GM19025 (cell line): ENCODE results near the gene MIB2.
"Not testable (repeated sequence)": the region's sequence is repeated elsewhere in the genome, so short reads cannot be mapped to it uniquely, and the experiment has no call there.

ENCODE experiments used
- ATAC-seq: cut with Tn5 transposase; IDR thresholded peaks from one replicate; pipeline ENCODE4 v1.9.1; 2021; ENCODE audit warnings: mild to moderate bottlenecking, low read depth, moderate library complexity; ENCODE audit not compliant: unreplicated experiment

The MIB2 gene

GRCh38 chr1:1640711-1641461 lies 25.6 kb downstream of the MIB2 start:
- ATAC-seq: not testable (repeated sequence)

- ATAC-seq: not testable (repeated sequence)
These were observed 31.0 kb downstream of the MIB2 start for GRCh38 chr1:1646326-1646725.

GRCh38 chr1:1647567-1648241 lies 32.4 kb downstream of the MIB2 start:
- ATAC-seq: not testable (repeated sequence)

DNA sequence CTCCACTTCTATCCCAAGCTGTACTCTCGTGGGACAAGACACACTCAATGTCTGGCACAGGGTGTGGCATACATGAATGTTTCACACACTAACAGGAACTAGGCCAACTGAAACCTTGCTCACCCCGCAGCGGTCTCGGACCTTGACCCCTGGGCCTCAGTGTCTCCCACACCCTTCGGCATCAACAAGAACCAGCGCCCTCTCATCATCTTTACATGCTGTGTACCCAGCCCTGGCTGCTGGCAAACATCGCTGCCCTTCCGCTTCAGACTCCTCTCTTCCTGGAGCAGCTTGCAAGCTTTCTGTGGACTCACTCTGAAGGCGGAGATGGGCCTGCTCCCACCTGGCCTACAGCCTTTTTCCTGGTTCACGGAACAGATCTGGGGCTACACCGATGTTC lies 33.0 kb downstream of the MIB2 start:
- ATAC-seq: not testable (repeated sequence)

DNA sequence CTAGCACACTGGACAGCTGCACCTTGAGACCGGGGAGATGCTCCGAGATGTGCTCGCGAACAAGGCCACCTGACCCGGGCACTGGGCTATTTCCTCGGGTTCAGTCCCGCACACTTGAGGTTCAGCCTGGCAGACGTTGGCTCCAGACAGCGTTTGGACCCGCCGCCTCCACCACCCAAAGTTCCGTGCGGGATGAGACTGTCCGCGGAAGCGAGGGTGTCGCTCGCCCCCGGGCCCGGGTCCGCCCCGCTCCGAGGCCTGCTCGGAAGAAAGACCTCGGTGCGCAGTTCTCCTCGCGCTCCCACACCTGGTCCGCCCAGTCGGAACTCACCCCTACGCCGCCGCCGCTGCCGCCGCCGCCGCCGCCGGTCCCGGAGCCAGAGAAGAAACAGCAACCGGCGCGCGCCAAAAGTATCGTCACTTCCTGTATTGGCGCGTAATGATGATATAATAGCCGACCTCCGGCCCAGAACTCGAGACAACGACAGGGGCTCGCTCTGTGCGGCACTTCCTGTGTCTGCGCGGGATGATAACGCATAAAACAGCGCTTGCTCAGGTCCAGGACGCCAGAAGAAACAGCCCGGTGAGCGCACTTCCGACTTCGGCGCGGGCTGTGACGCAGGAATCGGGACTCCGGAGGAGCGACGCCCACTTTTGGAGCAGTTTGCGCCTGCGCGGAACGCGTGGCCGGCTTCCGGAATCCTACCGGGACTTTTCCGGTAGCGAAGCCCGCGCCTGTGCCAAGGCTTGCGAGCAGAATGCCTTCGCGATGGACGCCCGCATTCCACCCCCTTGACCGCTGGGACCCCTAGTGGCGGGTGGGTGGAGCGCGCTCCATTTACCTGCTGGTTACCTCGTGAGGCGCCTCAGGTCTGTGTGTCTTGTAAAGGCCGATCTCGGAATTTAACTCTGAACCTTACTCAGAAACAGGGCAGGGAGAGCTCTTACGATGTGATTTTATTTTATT lies 43.6 kb downstream of the MIB2 start, which contains the start of gene CDK11B:
Gene CDK11B, minus strand, starts transcription at position 422 of the 967 bp plus-strand sequence. CDS start 1,519 bp downstream, outside the sequence.
- peak; percentile 88 for ATAC-seq

GRCh38 chr1:1662392-1662791 lies 47.1 kb downstream of the MIB2 start:
- ATAC-seq: not testable (repeated sequence)

- ATAC-seq: not testable (repeated sequence)
These were observed 47.7 kb downstream of the MIB2 start for GRCh38 chr1:1662830-1663560.

- ATAC-seq: not testable (repeated sequence)
These were observed 49.0 kb downstream of the MIB2 start for GRCh38 chr1:1664318-1664717.

DNA sequence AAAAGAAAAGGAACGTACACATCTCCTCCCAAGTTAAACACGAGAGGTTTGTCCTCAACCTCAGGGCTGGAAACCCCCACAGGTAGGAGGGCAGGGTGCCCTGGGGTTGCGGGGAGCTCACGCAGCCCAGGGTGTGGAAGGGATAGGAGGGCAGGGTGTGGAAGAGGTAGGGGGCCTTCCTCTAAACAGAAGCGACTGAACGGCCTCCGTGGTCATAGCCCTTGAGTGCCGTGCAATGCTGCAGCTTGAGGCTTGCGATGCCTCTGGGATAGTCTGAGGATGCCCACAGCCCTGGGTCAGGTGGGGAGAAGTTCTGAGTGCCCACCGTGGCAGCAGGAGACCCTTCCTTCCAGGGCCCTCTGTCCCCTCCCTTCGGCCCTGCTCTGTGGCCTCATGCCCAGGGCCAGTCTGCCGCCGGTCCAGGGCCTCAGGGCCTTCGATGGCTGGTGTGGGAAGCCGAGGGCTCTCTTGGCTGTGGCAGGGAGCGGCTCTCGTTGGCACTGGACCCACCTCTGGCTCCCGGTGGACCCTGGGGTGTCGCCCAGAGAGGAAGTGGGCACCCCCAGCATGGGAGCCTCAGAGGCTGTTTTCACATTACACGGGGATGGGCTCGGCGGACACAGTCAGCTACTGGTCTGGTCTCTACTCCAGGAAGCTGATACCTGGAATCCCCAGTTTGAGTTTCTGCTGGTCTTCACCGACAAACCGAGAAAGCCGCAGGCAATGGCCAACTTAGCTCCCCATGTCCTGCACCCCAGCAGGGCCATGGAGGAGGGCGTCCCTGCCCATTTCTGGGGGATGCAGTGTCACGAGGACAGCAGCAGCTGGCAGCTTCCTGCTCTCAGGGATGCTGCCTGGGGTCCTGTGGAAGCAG lies 49.9 kb downstream of the MIB2 start:
- no peak for ATAC-seq

DNA sequence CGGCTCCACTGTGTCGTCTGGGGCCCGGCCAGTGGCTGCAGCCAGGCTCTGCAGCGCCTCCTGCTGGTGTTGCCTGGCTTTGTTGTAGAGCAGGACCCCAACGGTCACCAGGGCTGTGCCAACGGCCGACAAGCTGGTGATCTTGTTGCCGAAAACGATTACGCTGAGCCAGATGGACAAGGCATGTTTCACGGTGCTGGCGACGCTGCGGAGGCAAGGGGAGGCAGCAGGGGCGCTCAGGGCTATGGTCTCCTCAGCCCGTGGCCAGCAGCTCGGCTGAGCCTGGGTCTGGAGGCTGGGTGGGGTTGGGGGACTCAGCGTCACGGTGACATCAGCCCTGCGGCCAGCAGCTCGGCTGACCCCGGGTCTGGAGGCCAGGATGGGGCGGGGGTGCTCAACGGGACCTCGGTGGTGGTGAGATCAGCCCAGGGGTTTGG lies 50.5 kb downstream of the MIB2 start:
- no peak for ATAC-seq

- ATAC-seq: no peak
These were observed 51.2 kb downstream of the MIB2 start for GRCh38 chr1:1666526-1666925.

- no peak for ATAC-seq
These were observed 54.5 kb downstream of the MIB2 start for GRCh38 chr1:1669468-1670440.

DNA sequence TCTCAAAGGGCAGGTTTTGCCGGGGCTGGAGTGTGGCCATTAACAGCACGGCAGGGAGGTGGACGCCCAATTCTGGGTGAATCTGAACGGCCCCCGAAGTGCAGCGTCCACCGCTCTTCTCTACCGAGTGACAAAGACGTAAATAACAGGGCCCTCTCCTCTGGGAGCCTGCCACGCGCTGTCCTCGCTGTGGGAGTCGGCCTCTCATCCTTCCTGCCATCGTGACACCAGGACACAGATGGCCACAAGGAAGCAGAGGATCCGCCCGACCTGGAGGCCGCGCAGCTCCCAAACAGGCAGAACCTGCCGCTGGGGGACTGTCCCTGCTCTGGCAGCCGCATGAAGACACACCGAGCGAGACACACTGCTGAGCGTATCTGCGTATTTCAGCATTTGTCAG lies 55.6 kb downstream of the MIB2 start:
- no peak for ATAC-seq

DNA sequence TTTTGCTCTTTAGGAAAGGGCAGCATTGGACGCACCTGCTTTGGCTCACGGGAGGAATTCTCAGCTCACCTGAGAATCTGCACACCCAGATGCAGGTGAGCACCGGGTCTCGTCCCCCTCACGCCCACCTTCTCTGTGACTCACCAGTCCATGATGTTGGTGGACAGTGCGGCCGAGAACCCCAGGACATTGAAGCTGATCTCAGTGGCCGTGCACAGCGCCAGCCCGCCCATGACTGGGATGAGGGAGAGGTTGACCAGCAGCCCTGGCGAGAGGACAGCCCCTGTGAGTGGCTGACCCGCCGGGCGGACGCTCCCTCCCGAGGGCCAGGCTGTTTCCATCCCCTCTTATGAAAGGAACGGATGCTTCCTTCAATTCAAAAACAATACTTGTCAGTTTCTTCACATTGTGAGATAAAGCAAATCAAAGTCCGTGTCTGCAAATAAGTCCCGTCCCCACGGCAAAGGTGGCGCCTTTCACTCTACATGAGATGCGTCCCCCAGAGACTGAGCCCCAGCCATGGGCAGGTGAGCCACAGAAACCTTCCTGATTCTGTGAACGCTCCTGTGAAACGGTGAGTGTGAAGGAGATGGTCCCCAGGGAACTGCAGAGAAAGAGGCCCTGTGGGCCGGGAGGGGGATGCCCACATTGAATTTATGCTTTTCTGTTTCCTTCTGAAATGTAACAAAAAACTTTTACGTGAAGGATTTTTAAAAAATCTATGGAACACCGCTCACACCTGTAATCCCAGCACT lies 56.2 kb downstream of the MIB2 start:
- ATAC-seq: no peak

- ATAC-seq: no peak
These were observed 57.1 kb downstream of the MIB2 start for GRCh38 chr1:1672181-1672965.

- ATAC-seq: not testable (repeated sequence)
These were observed 59.5 kb downstream of the MIB2 start for GRCh38 chr1:1674806-1675205.
